Measurements from ENCODE around the gene PRMT7.
A peak's percentile ranks its signal among the peaks of the same experiment; 100 is the strongest.

The PRMT7 gene

GRCh38 chr16:68331879-68332410, 21.1 kb downstream of the PRMT7 start:
- H3F3A ChIP-seq (ENCODE audit: low read depth): peaks cover 13% of the 10 kb centered on the region
- H3K4me3 ChIP-seq (ENCODE audit: low read length, poor library complexity, severe bottlenecking): peak overlapping the region; percentile 57
- H3K9me3 ChIP-seq (ENCODE audit: insufficient read depth, low read depth, low read length): no peaks in the 10 kb centered on the region
- H2AFZ ChIP-seq (ENCODE audit: low read length): no peak overlapping the region
- no peaks in the 10 kb centered on the region for H3K79me2 ChIP-seq (ENCODE audit: insufficient read depth, low read length)
- no peaks in the 10 kb centered on the region for H3K27me3 ChIP-seq (ENCODE audit: insufficient read depth, low read length, poor library complexity, severe bottlenecking)
- TF ChIP-seq CTCF (conservative IDR thresholded peaks at IDR 0.05; ENCODE audit: low read length) (no peak), EZH2phosphoT487 (IDR thresholded peaks at IDR 0.05; ENCODE audit: borderline replicate concordance) (no peak)
- H3K9me2 ChIP-seq (replicated peaks; ENCODE audit: low read depth, low read length): no peaks in the 10 kb centered on the region
- no peaks in the 10 kb centered on the region for H4K20me1 ChIP-seq (ENCODE audit: insufficient read depth, low read length, poor library complexity, severe bottlenecking)
- peaks cover 32% of the 10 kb centered on the region for H3K4me1 ChIP-seq (ENCODE audit: insufficient read depth, low read length, poor library complexity, severe bottlenecking)
- peak overlapping the region; percentile 76 for H3K4me2 ChIP-seq (ENCODE audit: low read depth, low read length, poor library complexity, severe bottlenecking)
- H3K36me3 ChIP-seq (ENCODE audit: insufficient read depth, low read length): peaks cover 5% of the 10 kb centered on the region; the same call in 1 of the 2 replicates
- peak overlapping the region; percentile 73 for H3K9ac ChIP-seq (ENCODE audit: low read depth, low read length, poor library complexity, severe bottlenecking)

DNA sequence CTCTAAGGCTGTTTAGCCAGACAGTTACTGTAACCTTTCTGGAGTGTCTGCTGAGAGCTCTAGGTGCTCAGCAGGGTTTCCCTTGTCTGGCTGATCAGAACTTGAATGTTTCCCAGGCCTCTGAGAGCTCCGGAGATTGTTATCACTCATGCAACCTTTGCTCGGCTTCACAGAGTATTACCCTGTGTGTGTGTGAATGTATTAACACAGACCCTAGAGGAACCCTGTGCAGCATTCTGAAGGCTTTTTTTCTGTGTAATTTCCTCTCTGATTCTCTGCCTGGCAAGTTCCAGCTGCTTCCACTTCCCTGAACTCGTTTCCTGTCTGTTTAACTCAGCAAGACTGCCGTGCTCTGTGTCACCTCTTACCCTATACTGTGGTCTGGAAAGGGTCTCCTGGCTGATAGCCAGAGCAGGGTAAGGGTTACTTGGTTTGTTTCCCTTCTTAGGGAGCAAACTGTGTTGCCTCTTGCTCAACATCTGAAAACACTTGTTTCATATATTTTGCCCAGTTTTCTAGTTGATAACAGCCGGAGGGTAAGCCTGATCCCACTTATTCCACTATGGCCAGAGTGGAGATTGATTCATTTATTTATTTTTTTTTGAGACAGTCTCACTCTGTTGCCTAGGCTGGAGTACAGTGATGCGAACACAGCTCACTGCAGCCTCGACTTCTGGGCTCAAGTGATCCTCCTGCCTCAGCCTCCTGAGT, 21.7 kb downstream of the PRMT7 start:
- H3K9me3 ChIP-seq (ENCODE audit: insufficient read depth, low read depth, low read length): no peaks in the 10 kb centered on the region
- peak overlapping the region; percentile 73 for H3K9ac ChIP-seq (ENCODE audit: low read depth, low read length, poor library complexity, severe bottlenecking)
- no peaks in the 10 kb centered on the region for H4K20me1 ChIP-seq (ENCODE audit: insufficient read depth, low read length, poor library complexity, severe bottlenecking)
- no peaks in the 10 kb centered on the region for H3K27me3 ChIP-seq (ENCODE audit: insufficient read depth, low read length, poor library complexity, severe bottlenecking)
- peak overlapping the region; percentile 76 for H3K4me2 ChIP-seq (ENCODE audit: low read depth, low read length, poor library complexity, severe bottlenecking)
- no peak overlapping the region for H2AFZ ChIP-seq (ENCODE audit: low read length)
- H3K79me2 ChIP-seq (ENCODE audit: insufficient read depth, low read length): no peaks in the 10 kb centered on the region
- H3K4me3 ChIP-seq (ENCODE audit: low read length, poor library complexity, severe bottlenecking): peak overlapping the region; percentile 57
- TF ChIP-seq CTCF (conservative IDR thresholded peaks at IDR 0.05; ENCODE audit: low read length) (no peak), EZH2phosphoT487 (IDR thresholded peaks at IDR 0.05; ENCODE audit: borderline replicate concordance) (no peak)
- peaks cover 5% of the 10 kb centered on the region; the same call in 1 of the 2 replicates for H3K36me3 ChIP-seq (ENCODE audit: insufficient read depth, low read length)
- no peaks in the 10 kb centered on the region for H3K9me2 ChIP-seq (replicated peaks; ENCODE audit: low read depth, low read length)
- H3K4me1 ChIP-seq (ENCODE audit: insufficient read depth, low read length, poor library complexity, severe bottlenecking): peaks cover 32% of the 10 kb centered on the region
- H3F3A ChIP-seq (ENCODE audit: low read depth): peaks cover 13% of the 10 kb centered on the region

GRCh38 chr16:68335175-68335574, 24.4 kb downstream of the PRMT7 start:
- H3K4me3 ChIP-seq (ENCODE audit: low read length, poor library complexity, severe bottlenecking): no peak overlapping the region
- no peak overlapping the region for H3K9ac ChIP-seq (ENCODE audit: low read depth, low read length, poor library complexity, severe bottlenecking)
- peaks cover 13% of the 10 kb centered on the region for H3F3A ChIP-seq (ENCODE audit: low read depth)
- H3K9me2 ChIP-seq (replicated peaks; ENCODE audit: low read depth, low read length): no peaks in the 10 kb centered on the region
- peaks cover 27% of the 10 kb centered on the region for H3K4me1 ChIP-seq (ENCODE audit: insufficient read depth, low read length, poor library complexity, severe bottlenecking)
- H3K27me3 ChIP-seq (ENCODE audit: insufficient read depth, low read length, poor library complexity, severe bottlenecking): no peaks in the 10 kb centered on the region
- no peaks in the 10 kb centered on the region for H3K79me2 ChIP-seq (ENCODE audit: insufficient read depth, low read length)
- no peaks in the 10 kb centered on the region for H4K20me1 ChIP-seq (ENCODE audit: insufficient read depth, low read length, poor library complexity, severe bottlenecking)
- H2AFZ ChIP-seq (ENCODE audit: low read length): no peak overlapping the region
- TF ChIP-seq CTCF (conservative IDR thresholded peaks at IDR 0.05; ENCODE audit: low read length) (no peak), EZH2phosphoT487 (IDR thresholded peaks at IDR 0.05; ENCODE audit: borderline replicate concordance) (no peak)
- peaks cover 31% of the 10 kb centered on the region; the same call in 1 of the 2 replicates for H3K36me3 ChIP-seq (ENCODE audit: insufficient read depth, low read length)
- no peak overlapping the region for H3K4me2 ChIP-seq (ENCODE audit: low read depth, low read length, poor library complexity, severe bottlenecking)
- H3K9me3 ChIP-seq (ENCODE audit: insufficient read depth, low read depth, low read length): no peaks in the 10 kb centered on the region
